ENCODE measurements around the gene HPSE2. TPM values are rescaled to one million over a fixed set of nuclear protein-coding genes. Genes with fewer than 3 reads are reported as not detected.

Gene HPSE2
- total RNA-seq, 1 experiment from 2014 or later, result 0.05 TPM

- H3K4me2 ChIP-seq (ENCODE audit: low read length), result no peak overlapping the region
- RAD21 ChIA-PET (ENCODE audit: low non-redundant PET in 1 of 2, low total read pairs in 2 of 2, uncharacterized antibody in 2 of 2, unreplicated experiment in 2 of 2), result no interaction called here
- no peaks in the 10 kb centered on the region for H3K36me3 ChIP-seq (ENCODE audit: control insufficient read depth in 1 of 2, insufficient read depth in 2 of 2, low read length in 2 of 2)
- no peaks in the 10 kb centered on the region for H3K9me3 ChIP-seq (ENCODE audit: control insufficient read depth in 1 of 2, insufficient read depth in 1 of 2, low read depth in 1 of 2, low read length in 2 of 2)
- H2AFZ ChIP-seq (ENCODE audit: low read depth, low read length, poor library complexity, severe bottlenecking), result no peak overlapping the region
- TF ChIP-seq ZFX (IDR thresholded peaks at IDR 0.05), result no peak
- no peak for TF ChIP-seq POLR2A (IDR thresholded peaks at IDR 0.05; ENCODE audit: borderline replicate concordance, extremely low read depth, insufficient read depth, insufficient read length)
- no peak for TF ChIP-seq JUND (IDR thresholded peaks at IDR 0.05)
- no peak for TF ChIP-seq POLR2AphosphoS5 (IDR thresholded peaks at IDR 0.05; ENCODE audit: low read depth, low read length)
- TF ChIP-seq SRF (IDR thresholded peaks at IDR 0.05; ENCODE audit: low read depth), result no peak
- TF ChIP-seq ZBTB33 (IDR thresholded peaks at IDR 0.05; ENCODE audit: extremely low read depth, insufficient replicate concordance, low read length), result no peak
- TF ChIP-seq RAD21 (IDR thresholded peaks at IDR 0.05; ENCODE audit: low read depth), result no peak
- no peak for TF ChIP-seq CBX3 (IDR thresholded peaks at IDR 0.05; ENCODE audit: low read depth)
- no peak for TF ChIP-seq EZH2 (IDR thresholded peaks at IDR 0.05)
- TF ChIP-seq CTCF (IDR thresholded peaks at IDR 0.05 in 2 of 3, conservative IDR thresholded peaks at IDR 0.05 in 1 of 3; ENCODE audit: borderline replicate concordance in 1 of 3, insufficient read depth in 1 of 3, low read depth in 2 of 3, low read length in 2 of 3), result no peak
- no peak for TF ChIP-seq EZH2phosphoT487 (IDR thresholded peaks at IDR 0.05; ENCODE audit: borderline replicate concordance)
- no peak for TF ChIP-seq MAX (IDR thresholded peaks at IDR 0.05)
- TF ChIP-seq, protein P1, sequence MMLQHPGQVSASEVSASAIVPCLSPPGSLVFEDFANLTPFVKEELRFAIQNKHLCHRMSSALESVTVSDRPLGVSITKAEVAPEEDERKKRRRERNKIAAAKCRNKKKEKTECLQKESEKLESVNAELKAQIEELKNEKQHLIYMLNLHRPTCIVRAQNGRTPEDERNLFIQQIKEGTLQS (IDR thresholded peaks at IDR 0.05), result no peak
- TF ChIP-seq EGR1 (IDR thresholded peaks at IDR 0.05; ENCODE audit: low read depth), result no peak
- no peak for TF ChIP-seq YY1 (IDR thresholded peaks at IDR 0.05; ENCODE audit: extremely low read depth, insufficient replicate concordance, low read depth, low read length)
- TF ChIP-seq, protein P2, sequence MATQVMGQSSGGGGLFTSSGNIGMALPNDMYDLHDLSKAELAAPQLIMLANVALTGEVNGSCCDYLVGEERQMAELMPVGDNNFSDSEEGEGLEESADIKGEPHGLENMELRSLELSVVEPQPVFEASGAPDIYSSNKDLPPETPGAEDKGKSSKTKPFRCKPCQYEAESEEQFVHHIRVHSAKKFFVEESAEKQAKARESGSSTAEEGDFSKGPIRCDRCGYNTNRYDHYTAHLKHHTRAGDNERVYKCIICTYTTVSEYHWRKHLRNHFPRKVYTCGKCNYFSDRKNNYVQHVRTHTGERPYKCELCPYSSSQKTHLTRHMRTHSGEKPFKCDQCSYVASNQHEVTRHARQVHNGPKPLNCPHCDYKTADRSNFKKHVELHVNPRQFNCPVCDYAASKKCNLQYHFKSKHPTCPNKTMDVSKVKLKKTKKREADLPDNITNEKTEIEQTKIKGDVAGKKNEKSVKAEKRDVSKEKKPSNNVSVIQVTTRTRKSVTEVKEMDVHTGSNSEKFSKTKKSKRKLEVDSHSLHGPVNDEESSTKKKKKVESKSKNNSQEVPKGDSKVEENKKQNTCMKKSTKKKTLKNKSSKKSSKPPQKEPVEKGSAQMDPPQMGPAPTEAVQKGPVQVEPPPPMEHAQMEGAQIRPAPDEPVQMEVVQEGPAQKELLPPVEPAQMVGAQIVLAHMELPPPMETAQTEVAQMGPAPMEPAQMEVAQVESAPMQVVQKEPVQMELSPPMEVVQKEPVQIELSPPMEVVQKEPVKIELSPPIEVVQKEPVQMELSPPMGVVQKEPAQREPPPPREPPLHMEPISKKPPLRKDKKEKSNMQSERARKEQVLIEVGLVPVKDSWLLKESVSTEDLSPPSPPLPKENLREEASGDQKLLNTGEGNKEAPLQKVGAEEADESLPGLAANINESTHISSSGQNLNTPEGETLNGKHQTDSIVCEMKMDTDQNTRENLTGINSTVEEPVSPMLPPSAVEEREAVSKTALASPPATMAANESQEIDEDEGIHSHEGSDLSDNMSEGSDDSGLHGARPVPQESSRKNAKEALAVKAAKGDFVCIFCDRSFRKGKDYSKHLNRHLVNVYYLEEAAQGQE (IDR thresholded peaks at IDR 0.05; ENCODE audit: low read depth), result no peak
- no peak for TF ChIP-seq FOSL1 (IDR thresholded peaks at IDR 0.05; ENCODE audit: low read depth)
- TF ChIP-seq ZNF274 (IDR thresholded peaks at IDR 0.05; ENCODE audit: low read depth, low read length), result no peak
- no peak for TF ChIP-seq SP1 (IDR thresholded peaks at IDR 0.05; ENCODE audit: low read depth)
- no peak for TF ChIP-seq SIN3A (IDR thresholded peaks at IDR 0.05; ENCODE audit: low read depth)
- DNase-seq (ENCODE audit: low read depth, low spot score), result no peak
- H3K9ac ChIP-seq (ENCODE audit: low read length), result no peak overlapping the region
- H3K27me3 ChIP-seq (ENCODE audit: insufficient read depth, low read length), result 0 out of 2 replicates have a peak, but pooled peaks cover 10% of the 10 kb centered on the region
- CTCF ChIA-PET, result interaction anchor here (3.3 kb wide), 1 partner anchor 10 kb away, joined by 10 read pairs; no protein-coding TSS in a partner anchor
- no peaks in the 10 kb centered on the region for H3K79me2 ChIP-seq (ENCODE audit: insufficient read depth, low read length)
- intact Hi-C loops (cut with micrococcal nuclease), result no loop called here
- H3K4me1 ChIP-seq (ENCODE audit: control insufficient read depth in 1 of 2, insufficient read depth in 2 of 2, low read length in 2 of 2), result no peaks in the 10 kb centered on the region
- H3K4me3 ChIP-seq (replicated peaks in 1 of 2; ENCODE audit: low read depth in 1 of 2, low read length in 2 of 2), result no peak overlapping the region
- no peak for ATAC-seq
- no peak overlapping the region for H3K27ac ChIP-seq (ENCODE audit: low read depth, low read length)
- POLR2A ChIA-PET, result no interaction called here
- H4K20me1 ChIP-seq (ENCODE audit: insufficient read depth), result no peaks in the 10 kb centered on the region
- no TSS peak for BruUV-seq (replicated peaks)
- H3K9me2 ChIP-seq (ENCODE audit: insufficient read depth), result no peaks in the 10 kb centered on the region
Observed at GRCh38 chr10:98477861-98478260, 757.8 kb downstream of the HPSE2 start.

All from HCT116 (cell line).